ENCODE measurements around the gene ZNF835.

The ZNF835 gene

GRCh38 chr19:56661248-56661647 lies 10.3 kb downstream of the ZNF835 start:
- FAIRE-seq, result no peak

DNA sequence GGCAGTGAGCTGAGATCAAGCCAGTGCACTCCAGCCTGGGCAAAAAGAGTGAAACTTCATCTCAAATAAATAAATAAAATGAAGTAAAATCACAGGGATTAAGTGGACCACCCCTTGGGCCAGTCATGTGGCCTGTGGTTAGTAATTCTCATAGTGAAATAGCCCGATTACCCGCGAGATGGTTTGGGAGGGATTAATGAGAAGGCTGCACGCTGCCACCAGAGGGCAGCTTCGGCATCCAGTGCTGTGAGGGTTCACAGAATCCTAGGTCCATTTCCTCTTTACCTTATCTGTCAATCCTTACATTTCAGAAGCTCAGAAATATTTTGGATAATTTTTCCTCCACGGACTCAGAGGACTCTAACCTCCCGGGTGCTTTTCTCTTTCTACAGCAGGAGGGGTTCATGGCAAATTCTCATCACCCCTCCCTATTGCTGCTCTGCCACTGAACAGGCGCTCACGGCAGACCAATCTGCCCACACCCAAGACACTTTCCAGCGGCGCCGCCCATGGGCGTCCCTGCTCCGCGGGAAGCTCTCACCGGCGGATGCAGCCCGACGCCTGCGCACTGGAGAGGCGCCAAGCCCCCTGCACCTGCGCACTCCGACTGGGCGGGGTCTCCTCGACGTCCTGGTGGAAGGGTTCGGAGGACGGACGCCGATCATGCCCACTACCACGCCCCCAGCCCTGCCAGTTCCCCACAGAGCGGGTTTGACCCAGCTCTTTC lies 11.0 kb downstream of the ZNF835 start:
- no peak for FAIRE-seq

DNA sequence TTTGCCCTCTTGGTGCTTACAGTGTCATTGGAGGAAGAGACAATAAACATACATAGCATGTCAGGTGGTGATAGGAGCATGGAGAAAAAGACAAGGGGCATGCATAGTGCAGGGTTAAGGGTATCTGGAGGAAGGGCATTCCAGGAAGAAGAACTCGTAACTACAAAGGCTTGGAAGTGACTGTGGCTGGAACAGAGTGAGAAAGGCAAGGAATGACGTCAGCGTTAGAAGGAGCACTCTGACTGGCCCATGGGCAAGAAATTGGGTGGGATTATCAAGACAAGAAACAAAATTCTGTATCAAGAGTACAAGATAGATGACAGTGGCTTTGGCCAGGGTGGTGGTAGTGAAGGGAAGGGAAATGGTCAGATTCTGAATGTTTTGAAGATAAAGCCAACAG lies 17.4 kb downstream of the ZNF835 start:
- no peak for FAIRE-seq

DNA sequence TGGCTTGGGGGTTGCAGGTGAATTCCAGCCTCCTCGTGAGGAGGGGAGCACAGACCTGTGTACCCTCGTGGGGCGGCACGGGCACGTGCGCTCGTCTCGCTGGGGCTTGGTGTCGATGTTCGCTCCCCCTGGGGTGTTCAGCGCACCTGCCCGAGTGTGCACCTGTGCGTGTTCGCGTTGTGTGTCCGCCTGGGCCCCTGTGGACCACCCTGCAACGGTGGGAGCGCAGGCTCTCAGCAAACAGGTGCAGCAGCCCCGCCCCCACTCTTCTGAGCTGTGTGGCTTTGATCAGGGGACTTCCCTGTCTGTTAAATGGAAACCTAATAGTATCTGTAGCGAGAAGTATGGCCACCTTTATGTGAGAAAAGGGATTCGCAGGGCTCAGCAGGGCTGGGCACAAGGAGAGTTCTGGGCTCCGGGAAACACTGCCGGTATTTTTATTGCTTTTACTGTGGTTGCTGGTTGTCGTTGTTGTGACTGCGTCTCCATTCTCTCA lies 28.0 kb downstream of the ZNF835 start:
- no peak for FAIRE-seq

GRCh38 chr19:56642711-56643459 lies 28.7 kb downstream of the ZNF835 start, which contains the start of gene SMIM17:
TSS of gene SMIM17 (plus strand) at chr19:56643159. CDS start at chr19:56645668, 2,509 bp downstream.
- FAIRE-seq, result no peak

GRCh38 chr19:56639217-56639616 lies 32.3 kb downstream of the ZNF835 start:
- FAIRE-seq, result no peak

- FAIRE-seq, result no peak
These were observed 33.5 kb downstream of the ZNF835 start for GRCh38 chr19:56637976-56638555.

- no peak for FAIRE-seq
These were observed 38.5 kb downstream of the ZNF835 start for GRCh38 chr19:56633021-56633420.

DNA sequence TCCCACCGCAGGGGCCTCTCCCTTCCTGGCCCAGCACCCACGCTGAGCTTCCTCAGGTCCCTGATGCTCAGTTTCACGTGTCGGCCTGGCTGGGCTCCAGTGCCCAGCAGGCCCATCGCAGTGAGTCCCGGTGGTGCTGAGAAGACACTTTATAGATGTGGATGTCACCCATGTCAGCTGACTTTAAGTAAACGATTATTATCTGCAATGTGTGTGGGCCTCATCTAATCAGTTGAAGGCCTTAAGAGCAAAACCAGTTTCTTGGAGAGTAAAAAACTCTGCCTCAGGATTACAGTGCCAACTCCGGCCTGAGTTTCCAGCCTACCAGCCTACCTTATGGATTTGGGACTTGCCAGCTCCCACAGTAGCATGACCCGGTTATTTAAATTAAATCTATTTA lies 45.8 kb downstream of the ZNF835 start:
- FAIRE-seq, result no peak

DNA sequence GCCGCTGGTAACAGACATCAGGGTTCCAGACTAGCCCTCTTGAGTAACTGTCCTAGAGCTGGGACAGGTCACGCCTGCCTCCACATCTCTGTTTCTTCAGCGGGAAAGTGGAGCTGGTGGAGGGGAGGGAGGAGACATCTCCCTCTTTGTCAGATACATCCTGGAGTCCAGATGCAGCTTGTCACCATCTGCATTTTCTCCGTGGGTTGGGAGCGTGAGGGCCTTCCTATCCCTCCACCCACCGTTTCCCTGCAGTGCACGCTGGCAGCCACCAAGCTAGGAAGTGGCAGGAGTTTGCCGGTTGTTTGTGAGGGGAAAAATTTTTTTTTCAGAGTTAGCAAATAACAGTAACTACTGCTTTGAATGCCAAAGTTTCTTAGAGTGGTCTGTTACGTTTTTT lies 48.6 kb downstream of the ZNF835 start:
- no peak for FAIRE-seq

DNA sequence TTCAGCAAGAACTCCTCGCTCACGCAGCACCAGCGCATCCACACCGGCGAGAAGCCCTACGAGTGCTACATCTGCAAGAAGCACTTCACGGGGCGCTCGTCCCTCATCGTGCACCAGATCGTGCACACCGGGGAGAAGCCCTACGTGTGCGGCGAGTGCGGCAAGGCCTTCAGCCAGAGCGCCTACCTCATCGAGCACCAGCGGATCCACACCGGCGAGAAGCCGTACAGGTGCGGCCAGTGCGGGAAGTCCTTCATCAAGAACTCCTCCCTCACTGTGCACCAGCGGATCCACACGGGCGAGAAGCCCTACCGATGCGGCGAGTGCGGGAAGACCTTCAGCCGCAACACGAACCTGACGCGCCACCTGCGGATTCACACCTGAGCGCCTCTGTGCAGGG lies 49.2 kb downstream of the ZNF835 start:
- FAIRE-seq, result no peak

DNA sequence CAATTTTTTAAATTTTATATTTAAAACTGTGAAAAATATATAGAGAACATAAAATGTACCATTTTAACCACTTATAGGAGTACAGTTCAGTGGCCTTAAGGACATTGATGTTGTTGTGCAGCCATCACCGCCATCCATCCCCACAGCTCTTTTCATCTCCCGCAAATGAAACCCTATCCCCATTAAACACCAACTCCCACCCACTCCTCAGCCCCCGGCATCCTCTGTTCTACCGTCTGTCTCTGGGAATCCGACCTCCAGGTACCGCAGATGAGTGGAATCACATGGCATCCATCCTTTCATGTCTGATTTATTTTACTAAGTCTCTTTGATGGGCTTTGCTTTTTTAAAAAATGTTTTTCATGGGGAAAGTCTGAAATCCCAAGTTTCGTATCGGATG lies 52.4 kb downstream of the ZNF835 start:
- FAIRE-seq, result no peak

DNA sequence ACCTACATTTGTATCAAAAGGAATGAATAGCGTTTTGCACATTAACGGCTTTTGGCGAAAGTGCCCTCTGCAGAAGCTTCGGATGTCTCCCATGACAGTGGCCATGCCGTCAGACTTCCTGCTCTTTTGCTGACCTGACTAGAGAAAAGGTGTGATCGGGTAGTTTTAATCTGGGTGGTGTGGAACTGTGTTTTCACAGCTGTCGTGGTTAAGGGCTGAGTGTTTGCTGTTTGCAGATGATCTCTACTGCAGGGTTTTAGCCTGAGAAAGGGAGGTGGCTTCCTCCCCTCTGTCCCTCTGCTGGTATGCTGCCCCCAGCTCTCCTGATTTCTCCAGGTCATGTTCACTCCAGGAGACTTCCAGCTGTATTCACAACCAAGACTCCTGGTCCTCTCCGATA lies 54.0 kb downstream of the ZNF835 start:
- no peak for FAIRE-seq

GRCh38 chr19:56613639-56614038 lies 57.9 kb downstream of the ZNF835 start:
- no peak for FAIRE-seq

DNA sequence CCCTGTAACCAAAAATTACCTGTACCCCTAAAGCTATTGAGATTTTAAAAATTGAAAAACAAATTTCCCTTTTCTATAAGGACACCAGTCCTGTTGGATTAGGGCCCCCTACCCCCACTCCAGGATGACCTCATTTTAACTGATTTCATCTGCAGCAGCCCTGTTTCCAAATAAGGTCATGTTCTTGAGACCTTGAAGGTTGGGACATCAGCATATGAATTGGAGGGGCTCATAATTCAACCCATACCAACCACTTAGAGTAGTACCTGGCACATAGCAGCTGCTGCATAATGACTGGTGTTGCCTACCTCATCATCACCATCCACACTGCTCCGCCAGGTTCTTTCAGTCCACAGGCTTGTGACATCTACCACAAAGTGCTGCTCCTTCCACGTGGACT lies 58.8 kb downstream of the ZNF835 start:
- FAIRE-seq, result no peak
